HFF-Myc (cell line): ENCODE data around the gene GJB3.

Source experiments
- DNase-seq: peaks from one replicate; pipeline ENCODE4 v3.0.0-alpha.2; 2011; ENCODE audit warnings: low read depth; ENCODE audit errors: extremely low read depth
- H3K4me3 ChIP-seq: replicated peaks from 2 replicates; pipeline ENCODE4 v1.5.1; 2011; ENCODE audit warnings: low read depth, mild to moderate bottlenecking, control low read depth, low read length
- CTCF ChIP-seq: IDR thresholded peaks from 2 replicates; pipeline ENCODE4 v1.5.1; 2012; ENCODE audit warnings: mild to moderate bottlenecking, low read depth, low read length, control low read depth; ENCODE audit errors: missing control alignments

GJB3 gene

GRCh38 chr1:34759503-34760357 lies 21.3 kb upstream of the GJB3 start, which contains the start of gene GJB4:
GJB4 (plus strand) TSS chr1:34759740; CDS start chr1:34761255, 1,515 bp downstream.
- DNase-seq, result no peak
- H3K4me3 ChIP-seq, result no peak within 1 kb of the TSS
- no peak for TF ChIP-seq CTCF

- DNase-seq, result no peak
- no peak overlapping the region for H3K4me3 ChIP-seq
- no peak for TF ChIP-seq CTCF
These were observed 19.7 kb upstream of the GJB3 start for GRCh38 chr1:34761176-34761761.

GRCh38 chr1:34761776-34762307 lies 19.2 kb upstream of the GJB3 start:
- no peak for DNase-seq
- TF ChIP-seq CTCF, result no peak
- no peak overlapping the region for H3K4me3 ChIP-seq

- no peak for TF ChIP-seq CTCF
- no peak overlapping the region for H3K4me3 ChIP-seq
- no peak for DNase-seq
These were observed 18.4 kb upstream of the GJB3 start for GRCh38 chr1:34762474-34763141.

GRCh38 chr1:34763142-34763781 lies 17.8 kb upstream of the GJB3 start:
- DNase-seq, result no peak
- no peak overlapping the region for H3K4me3 ChIP-seq
- TF ChIP-seq CTCF, result no peak

- TF ChIP-seq CTCF, result no peak
- no peak for DNase-seq
- no peak overlapping the region for H3K4me3 ChIP-seq
These were observed 12.2 kb upstream of the GJB3 start for GRCh38 chr1:34768856-34769255.
